Upper lobe of left lung (tissue), 4 donors: Measurements from ENCODE around the gene LRRN2.

Source experiments
- POLR2AphosphoS5 ChIP-seq, 2 donors: sonication (generic); formaldehyde crosslinking; IDR thresholded peaks; one replicate each; pipeline ENCODE4 v1.5.1; 2017; ENCODE audit warnings: antibody characterized with exemption in 2 of 2
- TF ChIP-seq, protein P1 (sequence below), 6 experiments: fragments of 450-650 bp in 4 of 6; fragments of 200-600 bp in 2 of 6; sonication (generic) in 2 of 6; IDR thresholded peaks; one replicate each; pipeline ENCODE4 v1.5.1; 2016 to 2019; ENCODE audit warnings: antibody characterized with exemption in 6 of 6

DNA sequence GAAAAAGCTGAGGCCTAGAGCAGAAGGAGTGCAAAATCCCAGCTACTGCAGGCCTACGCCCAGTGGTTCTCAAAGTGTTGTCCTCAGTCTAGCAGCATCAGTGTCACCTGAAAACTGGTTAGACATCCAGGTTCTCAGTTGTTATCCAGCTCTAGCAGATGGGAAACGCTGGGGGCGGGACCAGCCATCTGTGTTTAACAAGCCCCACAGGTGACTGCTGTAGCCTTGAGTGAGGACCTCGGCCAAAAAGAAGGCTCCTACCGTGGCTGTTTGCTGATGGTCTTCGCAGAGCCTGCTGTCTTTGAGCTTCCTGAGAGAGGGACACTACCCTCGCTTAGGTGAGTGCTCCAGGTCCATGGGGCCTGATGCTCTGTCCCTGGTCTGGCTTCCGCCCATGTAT lies 69.7 kb downstream of the LRRN2 start:
- TF ChIP-seq, protein P1, sequence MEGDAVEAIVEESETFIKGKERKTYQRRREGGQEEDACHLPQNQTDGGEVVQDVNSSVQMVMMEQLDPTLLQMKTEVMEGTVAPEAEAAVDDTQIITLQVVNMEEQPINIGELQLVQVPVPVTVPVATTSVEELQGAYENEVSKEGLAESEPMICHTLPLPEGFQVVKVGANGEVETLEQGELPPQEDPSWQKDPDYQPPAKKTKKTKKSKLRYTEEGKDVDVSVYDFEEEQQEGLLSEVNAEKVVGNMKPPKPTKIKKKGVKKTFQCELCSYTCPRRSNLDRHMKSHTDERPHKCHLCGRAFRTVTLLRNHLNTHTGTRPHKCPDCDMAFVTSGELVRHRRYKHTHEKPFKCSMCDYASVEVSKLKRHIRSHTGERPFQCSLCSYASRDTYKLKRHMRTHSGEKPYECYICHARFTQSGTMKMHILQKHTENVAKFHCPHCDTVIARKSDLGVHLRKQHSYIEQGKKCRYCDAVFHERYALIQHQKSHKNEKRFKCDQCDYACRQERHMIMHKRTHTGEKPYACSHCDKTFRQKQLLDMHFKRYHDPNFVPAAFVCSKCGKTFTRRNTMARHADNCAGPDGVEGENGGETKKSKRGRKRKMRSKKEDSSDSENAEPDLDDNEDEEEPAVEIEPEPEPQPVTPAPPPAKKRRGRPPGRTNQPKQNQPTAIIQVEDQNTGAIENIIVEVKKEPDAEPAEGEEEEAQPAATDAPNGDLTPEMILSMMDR (IDR thresholded peaks at IDR 0.05) = no peak
- no peak for TF ChIP-seq POLR2AphosphoS5 (IDR thresholded peaks at IDR 0.05)
